Activated CD8-positive, alpha-beta memory T cell treated with anti-CD3 and anti-CD28 coated beads, Interleukin-2, amount 10 ng/mL, durations not matched to agents 7 days and 5 days (primary cell): ENCODE measurements around the gene RARA. TPM values are rescaled to one million over a fixed set of nuclear protein-coding genes. Genes with fewer than 3 reads are reported as not detected.

ENCODE experiments used
- ATAC-seq: fragments of 150-1000 bp; cut with Tn5 transposase; one replicate; pipeline ENCODE4 v1.10.0; 2021; ENCODE audit warnings: moderate library complexity
- CTCF ChIA-PET: fragments of 350-600 bp; sonication (Branson Sonifier 250); formaldehyde crosslinking; loops from one replicate; lab custom pipeline; 2021; ENCODE audit warnings: antibody characterized with exemption; lab: Charles Lee
- DNase-seq: peaks from one replicate; pipeline ENCODE4 v3.0.0-alpha.2; 2020
- H3K27ac Mint-ChIP-seq: one replicate; pipeline ENCODE4 v1.8.0; 2021; ENCODE audit warnings: mild to moderate bottlenecking, mixed read lengths
- H3K27me3 Mint-ChIP-seq: one replicate; pipeline ENCODE4 v1.8.0; 2021; ENCODE audit warnings: mixed read lengths
- H3K36me3 Mint-ChIP-seq: one replicate; pipeline ENCODE4 v1.8.0; 2021; ENCODE audit warnings: mild to moderate bottlenecking, mixed read lengths
- H3K4me1 Mint-ChIP-seq: one replicate; pipeline ENCODE4 v1.8.0; 2021; ENCODE audit warnings: mixed read lengths
- H3K4me3 Mint-ChIP-seq: one replicate; pipeline ENCODE4 v1.8.0; 2021; ENCODE audit warnings: mild to moderate bottlenecking, moderate library complexity, mixed read lengths
- H3K9me3 Mint-ChIP-seq: one replicate; pipeline ENCODE4 v1.8.0; 2022; ENCODE audit warnings: low read depth, mixed read lengths
- total RNA-seq, 2 experiments: library from RNA; stranded (reverse); gene quantifications; one replicate each; pipeline ENCODE4 v1.2.3, GENCODE V29; 2021

Gene RARA
- total RNA-seq, 2 experiments from 2014 or later: 29.9 to 39.5 TPM

GRCh38 chr17:40340880-40341807 is 32.2 kb downstream of the RARA start:
- ATAC-seq: peak; percentile 91
- CTCF ChIA-PET: interaction anchor here (0.8 to 2.7 kb wide), 11 partner anchors 10 to 192 kb away, joined by 3 to 27 read pairs (median 6); partner anchors contain the start of gene WIPF2
- Mint-ChIP-seq H3K36me3 (peaks cover 22% of the 10 kb centered on the region), H3K27ac (peak overlapping the region; percentile 87), H3K4me1 (peaks cover 75% of the 10 kb centered on the region), H3K27me3 (no peaks in the 10 kb centered on the region), H3K9me3 (no peaks in the 10 kb centered on the region), H3K4me3 (peak overlapping the region; percentile 68)
- DNase-seq: peak; percentile 95

GRCh38 chr17:40341808-40342503 is 33.0 kb downstream of the RARA start:
- no peak for ATAC-seq
- H3K9me3 Mint-ChIP-seq: no peaks in the 10 kb centered on the region
- CTCF ChIA-PET: interaction anchor here (1.1 to 2.7 kb wide), 6 partner anchors 14 to 191 kb away, joined by 3 to 27 read pairs (median 6); no protein-coding TSS in a partner anchor
- H3K36me3 Mint-ChIP-seq: peaks cover 22% of the 10 kb centered on the region
- peak overlapping the region; percentile 54 for H3K27ac Mint-ChIP-seq
- H3K27me3 Mint-ChIP-seq: no peaks in the 10 kb centered on the region
- no peak for DNase-seq
- H3K4me3 Mint-ChIP-seq: peak overlapping the region; percentile 68
- peaks cover 79% of the 10 kb centered on the region for H3K4me1 Mint-ChIP-seq

- no peaks in the 10 kb centered on the region for H3K9me3 Mint-ChIP-seq
- H3K4me1 Mint-ChIP-seq: peaks cover 79% of the 10 kb centered on the region
- H3K27ac Mint-ChIP-seq: peak overlapping the region; percentile 7
- peaks cover 19% of the 10 kb centered on the region for H3K36me3 Mint-ChIP-seq
- CTCF ChIA-PET: interaction anchor here (1.2 to 4.1 kb wide), 2 partner anchors 17 to 39 kb away, joined by 4 to 20 read pairs; no protein-coding TSS in a partner anchor
- no peaks in the 10 kb centered on the region for H3K27me3 Mint-ChIP-seq
- DNase-seq (no peak), ATAC-seq (no peak)
- peak overlapping the region; percentile 41 for H3K4me3 Mint-ChIP-seq
Measured at GRCh38 chr17:40342504-40343218, 33.7 kb downstream of the RARA start.

GRCh38 chr17:40343219-40344119 is 34.5 kb downstream of the RARA start:
- Mint-ChIP-seq H3K4me3 (peak overlapping the region; percentile 11), H3K36me3 (peaks cover 12% of the 10 kb centered on the region), H3K27ac (no peak overlapping the region), H3K9me3 (no peaks in the 10 kb centered on the region), H3K27me3 (no peaks in the 10 kb centered on the region), H3K4me1 (peaks cover 78% of the 10 kb centered on the region)
- CTCF ChIA-PET: interaction anchor here (1.2 to 4.1 kb wide), 5 partner anchors 9 to 40 kb away, joined by 3 to 21 read pairs (median 16); no protein-coding TSS in a partner anchor
- ATAC-seq (no peak), DNase-seq (no peak)

GRCh38 chr17:40344421-40345160 is 35.6 kb downstream of the RARA start:
- DNase-seq (no peak), ATAC-seq (no peak)
- Mint-ChIP-seq H3K4me1 (peaks cover 73% of the 10 kb centered on the region), H3K9me3 (no peaks in the 10 kb centered on the region), H3K27me3 (no peaks in the 10 kb centered on the region), H3K27ac (peak overlapping the region; percentile 34), H3K4me3 (peak overlapping the region; percentile 21), H3K36me3 (peaks cover 13% of the 10 kb centered on the region)
- CTCF ChIA-PET: interaction anchor here (1.5 to 4.1 kb wide), 5 partner anchors 8 to 41 kb away, joined by 3 to 21 read pairs (median 16); no protein-coding TSS in a partner anchor

GRCh38 chr17:40345161-40345993 is 36.4 kb downstream of the RARA start:
- CTCF ChIA-PET: interaction anchor here (0.6 to 4.1 kb wide), 12 partner anchors 10 to 232 kb away, joined by 3 to 21 read pairs (median 4); no protein-coding TSS in a partner anchor
- peaks cover 8% of the 10 kb centered on the region for H3K36me3 Mint-ChIP-seq
- peaks cover 69% of the 10 kb centered on the region for H3K4me1 Mint-ChIP-seq
- DNase-seq: no peak
- H3K4me3 Mint-ChIP-seq: no peak overlapping the region
- no peaks in the 10 kb centered on the region for H3K27me3 Mint-ChIP-seq
- no peaks in the 10 kb centered on the region for H3K9me3 Mint-ChIP-seq
- H3K27ac Mint-ChIP-seq: peak overlapping the region; percentile 56
- ATAC-seq: peak; percentile 6

GRCh38 chr17:40345994-40346764 is 37.2 kb downstream of the RARA start:
- Mint-ChIP-seq H3K9me3 (no peaks in the 10 kb centered on the region), H3K36me3 (peaks cover 7% of the 10 kb centered on the region), H3K27ac (peak overlapping the region; percentile 49), H3K4me1 (peaks cover 61% of the 10 kb centered on the region), H3K27me3 (no peaks in the 10 kb centered on the region), H3K4me3 (no peak overlapping the region)
- CTCF ChIA-PET: interaction anchor here (0.6 to 4.1 kb wide), 12 partner anchors 9 to 233 kb away, joined by 3 to 21 read pairs (median 4); no protein-coding TSS in a partner anchor
- ATAC-seq: no peak
- DNase-seq: no peak

GRCh38 chr17:40346765-40347158 is 37.8 kb downstream of the RARA start:
- ATAC-seq (no peak), DNase-seq (no peak)
- H3K9me3 Mint-ChIP-seq: no peaks in the 10 kb centered on the region
- H3K4me3 Mint-ChIP-seq: no peak overlapping the region
- H3K27me3 Mint-ChIP-seq: no peaks in the 10 kb centered on the region
- CTCF ChIA-PET: interaction anchor here (1.5 to 3.4 kb wide), 3 partner anchors 8 to 29 kb away, joined by 4 to 21 read pairs (median 16); no protein-coding TSS in a partner anchor
- peaks cover 60% of the 10 kb centered on the region for H3K4me1 Mint-ChIP-seq
- H3K36me3 Mint-ChIP-seq: peaks cover 7% of the 10 kb centered on the region
- H3K27ac Mint-ChIP-seq: peak overlapping the region; percentile 48

GRCh38 chr17:40347319-40348135 is 38.5 kb downstream of the RARA start:
- H3K4me3 Mint-ChIP-seq: no peak overlapping the region

More at GRCh38 chr17:40347319-40348135, 38.5 kb downstream of the RARA start:
- H3K4me1 Mint-ChIP-seq: peaks cover 65% of the 10 kb centered on the region
- DNase-seq: no peak
- H3K9me3 Mint-ChIP-seq: no peaks in the 10 kb centered on the region
- CTCF ChIA-PET: interaction anchor here (0.5 to 1.8 kb wide), 4 partner anchors 10 to 1302 kb away, joined by 3 to 5 read pairs (median 4); no protein-coding TSS in a partner anchor
- H3K27me3 Mint-ChIP-seq: no peaks in the 10 kb centered on the region
- peaks cover 11% of the 10 kb centered on the region for H3K36me3 Mint-ChIP-seq
- ATAC-seq: no peak
- H3K27ac Mint-ChIP-seq: peak overlapping the region; percentile 76
